ENCODE results near the gene TRIM43B.
"Not testable (repeated sequence)": the region's sequence is repeated elsewhere in the genome, so short reads cannot be mapped to it uniquely, and the experiment has no call there.

TRIM43B gene

GRCh38 chr2:95484654-95485053, at the start of gene TRIM43B:
Gene TRIM43B, minus strand, starts transcription at chr2:95484754. Its CDS starts 2,040 bp downstream, at chr2:95482714.
- DNase-seq (ENCODE audit: low read depth in 2 of 2): not testable (repeated sequence)

- DNase-seq (ENCODE audit: low read depth in 2 of 2): peak in 1 of 2 experiments; percentile 5
Measured at GRCh38 chr2:95531254-95531771, 46.8 kb upstream of the TRIM43B start.

- peak in 1 of 2 experiments; percentile 21 for DNase-seq (ENCODE audit: low read depth in 2 of 2)
Measured at GRCh38 chr2:95530734-95531133, 46.2 kb upstream of the TRIM43B start.

- peak; percentile 47 to 68 for DNase-seq (ENCODE audit: low read depth in 2 of 2)
Measured at GRCh38 chr2:95526360-95527341, 42.1 kb upstream of the TRIM43B start.

GRCh38 chr2:95525294-95526035, 40.9 kb upstream of the TRIM43B start:
- no peak for DNase-seq (ENCODE audit: low read depth in 2 of 2)

GRCh38 chr2:95524195-95524594, 39.6 kb upstream of the TRIM43B start:
- no peak for DNase-seq (ENCODE audit: low read depth in 2 of 2)

GRCh38 chr2:95514718-95515117, 30.2 kb upstream of the TRIM43B start:
- no peak for DNase-seq (ENCODE audit: low read depth in 2 of 2)

- not testable (repeated sequence) for DNase-seq (ENCODE audit: low read depth in 2 of 2)
Measured at GRCh38 chr2:95514226-95514625, 29.7 kb upstream of the TRIM43B start.

GRCh38 chr2:95509408-95509807, 24.9 kb upstream of the TRIM43B start:
- no peak for DNase-seq (ENCODE audit: low read depth in 2 of 2)

GRCh38 chr2:95505222-95505621, 20.7 kb upstream of the TRIM43B start:
- DNase-seq (ENCODE audit: low read depth in 2 of 2): no peak

- no peak for DNase-seq (ENCODE audit: low read depth in 2 of 2)
Measured at GRCh38 chr2:95500854-95501253, 16.3 kb upstream of the TRIM43B start.

- not testable (repeated sequence) for DNase-seq (ENCODE audit: low read depth in 2 of 2)
Measured at GRCh38 chr2:95492076-95492475, 7.5 kb upstream of the TRIM43B start.

- DNase-seq (ENCODE audit: low read depth in 2 of 2): not testable (repeated sequence)
Measured at GRCh38 chr2:95475025-95475424, 9.5 kb downstream of the TRIM43B start.

GRCh38 chr2:95467984-95468383, 16.6 kb downstream of the TRIM43B start:
- DNase-seq (ENCODE audit: low read depth in 2 of 2): not testable (repeated sequence)

- DNase-seq (ENCODE audit: low read depth in 2 of 2): not testable (repeated sequence)
Measured at GRCh38 chr2:95466572-95466971, 18.0 kb downstream of the TRIM43B start.

- DNase-seq (ENCODE audit: low read depth in 2 of 2): not testable (repeated sequence)
Measured at GRCh38 chr2:95463292-95463691, 21.3 kb downstream of the TRIM43B start.

GRCh38 chr2:95445317-95445716, 39.2 kb downstream of the TRIM43B start:
- DNase-seq (ENCODE audit: low read depth in 2 of 2): not testable (repeated sequence)

- DNase-seq (ENCODE audit: low read depth in 2 of 2): not testable (repeated sequence)
Measured at GRCh38 chr2:95442474-95443099, 42.0 kb downstream of the TRIM43B start.

GRCh38 chr2:95435872-95436209, 48.7 kb downstream of the TRIM43B start:
- not testable (repeated sequence) for DNase-seq (ENCODE audit: low read depth in 2 of 2)

GRCh38 chr2:95435162-95435871, 49.2 kb downstream of the TRIM43B start:
- not testable (repeated sequence) for DNase-seq (ENCODE audit: low read depth in 2 of 2)

GRCh38 chr2:95434507-95435076, 50.0 kb downstream of the TRIM43B start:
- DNase-seq (ENCODE audit: low read depth in 2 of 2): not testable (repeated sequence)
